ENCODE measurements around the gene FOLR2.
"Not testable (repeated sequence)": the region's sequence is repeated elsewhere in the genome, so short reads cannot be mapped to it uniquely, and the experiment has no call there.

The FOLR2 gene

DNA sequence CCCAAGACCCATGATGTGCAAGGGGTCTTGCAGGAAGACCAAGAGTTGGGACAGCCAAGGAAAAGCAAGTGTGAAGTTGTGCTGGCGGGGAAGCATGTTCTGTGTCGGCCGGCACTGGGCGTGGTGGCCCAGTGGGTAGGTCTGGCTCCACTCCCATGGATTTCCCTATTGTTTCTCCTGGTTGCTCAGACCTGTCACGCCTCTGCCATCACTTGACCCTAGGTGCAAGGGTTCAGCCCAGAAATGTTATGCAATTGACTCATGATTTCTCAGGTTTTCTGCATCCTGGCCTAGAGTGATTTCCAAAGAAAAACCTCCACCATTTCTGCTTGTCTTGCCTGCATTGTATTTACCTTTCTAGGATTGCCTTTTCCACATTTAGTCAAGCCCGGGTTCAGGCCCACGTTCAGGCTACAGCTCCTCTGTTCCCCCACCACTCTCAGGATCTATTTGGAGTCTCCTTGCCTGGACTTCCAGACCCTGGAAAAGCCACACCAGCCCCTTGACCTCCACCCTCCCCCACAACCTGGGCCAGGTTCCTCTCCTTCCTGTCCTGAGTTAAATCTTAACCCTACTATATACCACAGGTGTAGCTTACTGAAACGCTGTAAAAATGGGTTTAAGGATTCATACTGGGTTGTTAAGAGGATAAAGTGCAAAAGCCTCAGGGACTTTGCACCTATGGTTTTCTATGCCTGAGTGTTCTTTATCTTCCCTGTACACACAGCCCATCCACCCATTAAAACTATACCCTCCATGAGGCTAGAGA, 42.1 kb upstream of the FOLR2 start:
- H2AFZ ChIP-seq (ENCODE audit: low read depth, low read length): no peak overlapping the region
- no peak overlapping the region for H3K9ac ChIP-seq (ENCODE audit: low read length)
- no peaks in the 10 kb centered on the region for H3K27me3 ChIP-seq (ENCODE audit: low read depth, low read length)
- H3K9me3 ChIP-seq (ENCODE audit: insufficient read depth, low read length): no peaks in the 10 kb centered on the region
- no peak for TF ChIP-seq EZH2phosphoT487 (IDR thresholded peaks at IDR 0.05; ENCODE audit: low read depth)
- TF ChIP-seq, protein P1, sequence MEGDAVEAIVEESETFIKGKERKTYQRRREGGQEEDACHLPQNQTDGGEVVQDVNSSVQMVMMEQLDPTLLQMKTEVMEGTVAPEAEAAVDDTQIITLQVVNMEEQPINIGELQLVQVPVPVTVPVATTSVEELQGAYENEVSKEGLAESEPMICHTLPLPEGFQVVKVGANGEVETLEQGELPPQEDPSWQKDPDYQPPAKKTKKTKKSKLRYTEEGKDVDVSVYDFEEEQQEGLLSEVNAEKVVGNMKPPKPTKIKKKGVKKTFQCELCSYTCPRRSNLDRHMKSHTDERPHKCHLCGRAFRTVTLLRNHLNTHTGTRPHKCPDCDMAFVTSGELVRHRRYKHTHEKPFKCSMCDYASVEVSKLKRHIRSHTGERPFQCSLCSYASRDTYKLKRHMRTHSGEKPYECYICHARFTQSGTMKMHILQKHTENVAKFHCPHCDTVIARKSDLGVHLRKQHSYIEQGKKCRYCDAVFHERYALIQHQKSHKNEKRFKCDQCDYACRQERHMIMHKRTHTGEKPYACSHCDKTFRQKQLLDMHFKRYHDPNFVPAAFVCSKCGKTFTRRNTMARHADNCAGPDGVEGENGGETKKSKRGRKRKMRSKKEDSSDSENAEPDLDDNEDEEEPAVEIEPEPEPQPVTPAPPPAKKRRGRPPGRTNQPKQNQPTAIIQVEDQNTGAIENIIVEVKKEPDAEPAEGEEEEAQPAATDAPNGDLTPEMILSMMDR (IDR thresholded peaks at IDR 0.05; ENCODE audit: low read depth, low read length): no peak
- no peak overlapping the region for H3K4me3 ChIP-seq (ENCODE audit: low read length)
- no peaks in the 10 kb centered on the region for H4K20me1 ChIP-seq (ENCODE audit: insufficient read depth, low read length)
- no peak overlapping the region for H3K4me2 ChIP-seq (ENCODE audit: low read length)
- no peaks in the 10 kb centered on the region for H3K4me1 ChIP-seq (ENCODE audit: low read length)
- H3K27ac ChIP-seq (ENCODE audit: low read length): no peak overlapping the region
- no peaks in the 10 kb centered on the region for H3K36me3 ChIP-seq (replicated peaks; ENCODE audit: low read depth, low read length)
- H3K79me2 ChIP-seq (ENCODE audit: low read length): no peaks in the 10 kb centered on the region

DNA sequence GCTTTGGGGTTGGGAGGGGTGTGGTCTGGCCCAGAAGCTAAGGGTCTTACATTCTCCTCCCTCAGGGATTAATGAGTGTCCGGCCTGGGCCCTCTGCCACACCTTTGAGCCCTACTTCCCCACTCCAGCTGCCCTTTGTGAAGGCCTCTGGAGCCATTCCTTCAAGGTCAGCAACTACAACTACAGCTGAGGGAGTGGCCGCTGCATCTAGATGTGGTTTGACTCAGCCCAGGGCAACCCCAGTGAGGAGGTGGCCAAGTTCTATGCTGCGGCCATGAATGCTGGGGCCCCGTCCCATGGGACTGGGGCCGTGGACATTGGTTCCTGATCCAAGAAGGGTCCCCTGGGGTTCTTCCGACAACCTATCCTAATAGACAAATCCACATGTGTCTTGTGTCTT, 38.9 kb upstream of the FOLR2 start:
- no peak for TF ChIP-seq EZH2phosphoT487 (IDR thresholded peaks at IDR 0.05; ENCODE audit: low read depth)
- TF ChIP-seq, protein P1 (IDR thresholded peaks at IDR 0.05; ENCODE audit: low read depth, low read length): no peak
- no peaks in the 10 kb centered on the region for H3K36me3 ChIP-seq (replicated peaks; ENCODE audit: low read depth, low read length)
- no peak overlapping the region for H3K9ac ChIP-seq (ENCODE audit: low read length)
- H3K79me2 ChIP-seq (ENCODE audit: low read length): no peaks in the 10 kb centered on the region
- no peak overlapping the region for H3K4me3 ChIP-seq (ENCODE audit: low read length)
- H3K27me3 ChIP-seq (ENCODE audit: low read depth, low read length): peaks cover 11% of the 10 kb centered on the region
- no peak overlapping the region for H3K4me2 ChIP-seq (ENCODE audit: low read length)
- no peaks in the 10 kb centered on the region for H4K20me1 ChIP-seq (ENCODE audit: insufficient read depth, low read length)
- H3K4me1 ChIP-seq (ENCODE audit: low read length): no peaks in the 10 kb centered on the region
- no peak overlapping the region for H2AFZ ChIP-seq (ENCODE audit: low read depth, low read length)
- H3K9me3 ChIP-seq (ENCODE audit: insufficient read depth, low read length): no peaks in the 10 kb centered on the region
- no peak overlapping the region for H3K27ac ChIP-seq (ENCODE audit: low read length)

DNA sequence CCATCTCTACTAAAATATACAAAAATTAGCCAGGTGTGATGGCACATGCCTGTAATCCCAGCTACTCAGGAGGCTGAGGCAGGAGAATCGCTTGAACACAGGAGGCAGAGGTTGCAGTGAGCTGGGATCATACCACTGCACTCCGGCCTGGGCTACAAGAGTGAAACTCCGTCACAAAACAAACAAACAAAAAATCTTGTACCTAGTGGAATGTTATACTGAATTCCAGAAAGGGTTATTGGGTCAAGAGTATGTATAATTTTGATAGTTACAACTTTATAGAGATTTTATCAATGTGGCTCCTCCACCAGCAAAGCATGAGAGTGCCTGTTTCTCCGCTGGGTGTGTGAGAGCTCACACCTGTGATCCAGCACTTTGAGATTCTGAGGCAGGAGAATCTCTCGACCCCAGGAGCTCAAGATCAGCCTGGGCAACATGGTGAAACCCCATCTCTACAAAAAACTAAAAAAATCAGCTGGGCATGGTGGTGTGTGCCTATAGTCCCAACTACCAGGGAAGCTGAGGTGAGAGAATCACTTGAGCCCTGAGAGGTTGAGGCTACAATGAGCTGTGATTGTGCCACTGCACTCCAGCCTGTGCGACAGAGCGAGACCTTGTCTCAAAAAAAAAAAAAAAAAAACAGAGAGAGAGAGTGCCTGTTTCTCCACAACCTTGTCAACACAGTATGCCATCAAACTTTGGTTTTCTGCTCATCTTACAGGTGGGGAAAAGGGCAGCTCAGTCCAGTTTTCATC, 37.4 kb upstream of the FOLR2 start:
- Histone ChIP-seq H4K20me1 (ENCODE audit: insufficient read depth, low read length) (no peaks in the 10 kb centered on the region), H3K9ac (ENCODE audit: low read length) (no peak overlapping the region), H3K36me3 (replicated peaks; ENCODE audit: low read depth, low read length) (no peaks in the 10 kb centered on the region), H2AFZ (ENCODE audit: low read depth, low read length) (no peak overlapping the region), H3K27ac (ENCODE audit: low read length) (no peak overlapping the region), H3K4me3 (ENCODE audit: low read length) (no peak overlapping the region), H3K4me1 (ENCODE audit: low read length) (no peaks in the 10 kb centered on the region), H3K79me2 (ENCODE audit: low read length) (no peaks in the 10 kb centered on the region), H3K27me3 (ENCODE audit: low read depth, low read length) (peaks cover 11% of the 10 kb centered on the region), H3K4me2 (ENCODE audit: low read length) (no peak overlapping the region), H3K9me3 (ENCODE audit: insufficient read depth, low read length) (no peaks in the 10 kb centered on the region)
- no peak for TF ChIP-seq EZH2phosphoT487 (IDR thresholded peaks at IDR 0.05; ENCODE audit: low read depth)
- TF ChIP-seq, protein P1 (IDR thresholded peaks at IDR 0.05; ENCODE audit: low read depth, low read length): no peak

DNA sequence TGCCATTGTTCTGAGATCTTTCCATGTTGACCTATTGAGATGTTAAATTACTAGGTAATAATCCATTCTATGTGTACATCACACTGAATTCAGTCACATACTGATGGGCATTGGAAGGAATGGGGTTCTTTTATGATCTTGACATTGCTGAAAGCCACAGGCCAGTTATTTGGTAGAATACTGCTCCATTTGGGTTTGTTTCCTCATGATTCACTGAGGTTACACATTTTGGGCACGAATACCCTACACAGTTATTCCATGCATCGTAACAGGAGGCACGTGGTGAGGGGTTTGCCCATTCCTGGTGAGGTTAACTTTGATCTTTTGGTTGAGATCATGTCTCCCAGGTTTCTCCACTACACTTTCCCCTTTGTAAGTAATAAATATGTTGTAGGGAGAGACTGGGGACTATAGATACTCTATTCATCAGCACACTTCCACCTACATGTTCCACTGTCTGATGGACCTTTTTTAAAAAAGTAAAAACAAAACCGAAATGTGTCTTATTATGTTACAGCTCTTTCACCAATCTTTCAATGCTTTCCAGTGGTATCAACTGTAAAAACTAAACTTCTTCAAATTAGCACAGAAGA, 36.7 kb upstream of the FOLR2 start:
- no peaks in the 10 kb centered on the region for H3K4me1 ChIP-seq (ENCODE audit: low read length)
- no peak overlapping the region for H3K4me2 ChIP-seq (ENCODE audit: low read length)
- H3K9me3 ChIP-seq (ENCODE audit: insufficient read depth, low read length): no peaks in the 10 kb centered on the region
- no peaks in the 10 kb centered on the region for H4K20me1 ChIP-seq (ENCODE audit: insufficient read depth, low read length)
- no peak overlapping the region for H3K4me3 ChIP-seq (ENCODE audit: low read length)
- no peaks in the 10 kb centered on the region for H3K79me2 ChIP-seq (ENCODE audit: low read length)
- peaks cover 11% of the 10 kb centered on the region for H3K27me3 ChIP-seq (ENCODE audit: low read depth, low read length)
- no peak overlapping the region for H3K9ac ChIP-seq (ENCODE audit: low read length)
- H3K27ac ChIP-seq (ENCODE audit: low read length): no peak overlapping the region
- TF ChIP-seq, protein P1 (IDR thresholded peaks at IDR 0.05; ENCODE audit: low read depth, low read length): no peak
- no peak for TF ChIP-seq EZH2phosphoT487 (IDR thresholded peaks at IDR 0.05; ENCODE audit: low read depth)
- no peak overlapping the region for H2AFZ ChIP-seq (ENCODE audit: low read depth, low read length)
- no peaks in the 10 kb centered on the region for H3K36me3 ChIP-seq (replicated peaks; ENCODE audit: low read depth, low read length)

DNA sequence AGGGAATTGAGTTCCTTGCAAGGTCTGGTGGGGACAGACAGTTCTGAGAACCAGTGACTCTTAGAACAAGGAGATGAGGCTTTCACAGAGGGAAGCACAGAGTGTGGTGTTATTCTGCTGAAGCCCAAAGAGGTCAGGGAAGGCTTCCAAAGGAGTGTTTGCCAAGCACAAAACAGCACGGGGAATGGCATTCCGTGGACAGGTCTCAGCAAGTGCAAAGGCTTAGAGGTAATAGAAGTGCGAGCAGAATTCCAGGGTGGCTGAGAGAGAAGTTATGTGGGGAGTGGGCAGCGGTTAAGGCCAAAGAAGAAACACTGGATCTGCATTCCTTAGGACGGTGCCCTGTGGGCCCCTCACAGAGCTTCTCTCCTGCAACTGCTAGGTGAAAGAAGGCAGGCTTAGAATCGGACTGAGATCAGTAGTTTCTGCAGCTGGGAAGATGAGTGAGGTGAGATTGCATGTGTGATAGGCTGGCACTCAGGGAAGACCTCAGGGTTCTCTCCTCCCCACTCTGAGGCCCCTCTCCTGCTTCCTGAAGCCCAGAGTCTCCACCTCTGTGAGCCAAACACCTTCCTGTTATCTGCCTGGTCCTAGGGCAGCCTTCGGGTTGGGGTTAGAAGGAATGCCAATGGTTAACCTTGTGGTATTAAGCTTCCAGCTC, 35.6 kb upstream of the FOLR2 start:
- H2AFZ ChIP-seq (ENCODE audit: low read depth, low read length); H3K36me3 ChIP-seq (replicated peaks; ENCODE audit: low read depth, low read length); H3K4me1 ChIP-seq (ENCODE audit: low read length); H3K9me3 ChIP-seq (ENCODE audit: insufficient read depth, low read length); H3K4me2 ChIP-seq (ENCODE audit: low read length); H3K79me2 ChIP-seq (ENCODE audit: low read length); H3K4me3 ChIP-seq (ENCODE audit: low read length); H3K27ac ChIP-seq (ENCODE audit: low read length); H4K20me1 ChIP-seq (ENCODE audit: insufficient read depth, low read length); H3K9ac ChIP-seq (ENCODE audit: low read length): not testable (repeated sequence)
- H3K27me3 ChIP-seq (ENCODE audit: low read depth, low read length): peaks cover 13% of the 10 kb centered on the region
